ENCODE data around the gene NRCAM. TPM values are rescaled to one million over a fixed set of nuclear protein-coding genes. Genes with fewer than 3 reads are reported as not detected.

NRCAM gene
- total RNA-seq, 2 experiments from 2014 or later: 3.2 to 3.8 TPM

DNA sequence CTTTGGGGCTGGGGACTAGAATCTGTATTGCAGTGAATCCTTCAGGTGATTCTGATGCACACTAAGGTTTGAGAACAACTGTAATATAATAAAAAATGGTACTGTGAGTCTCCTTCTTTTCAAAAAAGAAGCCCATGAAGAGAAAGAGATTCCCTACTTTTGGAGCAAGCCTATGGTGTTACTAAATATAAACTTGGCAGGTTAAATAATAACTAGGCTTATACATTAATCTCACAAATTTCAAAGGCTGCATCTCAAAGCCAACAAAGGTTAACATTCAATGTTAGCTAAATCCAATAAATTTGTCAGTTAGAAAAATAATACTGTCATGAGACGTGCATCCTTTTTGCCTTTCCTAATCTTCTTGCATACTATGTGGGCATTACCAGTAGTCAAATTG is 166.4 kb downstream of the NRCAM start:
- Mint-ChIP-seq H3K9me3 (no peaks in the 10 kb centered on the region), H3K27me3 (no peaks in the 10 kb centered on the region), H3K4me1 (ENCODE audit: low read depth) (peaks cover 15% of the 10 kb centered on the region), H3K36me3 (ENCODE audit: low read depth) (no peaks in the 10 kb centered on the region), H3K4me3 (no peak overlapping the region), H3K27ac (no peak overlapping the region)
- TF ChIP-seq, protein P1, sequence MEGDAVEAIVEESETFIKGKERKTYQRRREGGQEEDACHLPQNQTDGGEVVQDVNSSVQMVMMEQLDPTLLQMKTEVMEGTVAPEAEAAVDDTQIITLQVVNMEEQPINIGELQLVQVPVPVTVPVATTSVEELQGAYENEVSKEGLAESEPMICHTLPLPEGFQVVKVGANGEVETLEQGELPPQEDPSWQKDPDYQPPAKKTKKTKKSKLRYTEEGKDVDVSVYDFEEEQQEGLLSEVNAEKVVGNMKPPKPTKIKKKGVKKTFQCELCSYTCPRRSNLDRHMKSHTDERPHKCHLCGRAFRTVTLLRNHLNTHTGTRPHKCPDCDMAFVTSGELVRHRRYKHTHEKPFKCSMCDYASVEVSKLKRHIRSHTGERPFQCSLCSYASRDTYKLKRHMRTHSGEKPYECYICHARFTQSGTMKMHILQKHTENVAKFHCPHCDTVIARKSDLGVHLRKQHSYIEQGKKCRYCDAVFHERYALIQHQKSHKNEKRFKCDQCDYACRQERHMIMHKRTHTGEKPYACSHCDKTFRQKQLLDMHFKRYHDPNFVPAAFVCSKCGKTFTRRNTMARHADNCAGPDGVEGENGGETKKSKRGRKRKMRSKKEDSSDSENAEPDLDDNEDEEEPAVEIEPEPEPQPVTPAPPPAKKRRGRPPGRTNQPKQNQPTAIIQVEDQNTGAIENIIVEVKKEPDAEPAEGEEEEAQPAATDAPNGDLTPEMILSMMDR (IDR thresholded peaks at IDR 0.05): no peak
- ChIA-PET POLR2A (no interaction called here), CTCF (no interaction called here)
- ATAC-seq: no peak
- DNase-seq: no peak
- intact Hi-C loops (cut with micrococcal nuclease): no loop called here

DNA sequence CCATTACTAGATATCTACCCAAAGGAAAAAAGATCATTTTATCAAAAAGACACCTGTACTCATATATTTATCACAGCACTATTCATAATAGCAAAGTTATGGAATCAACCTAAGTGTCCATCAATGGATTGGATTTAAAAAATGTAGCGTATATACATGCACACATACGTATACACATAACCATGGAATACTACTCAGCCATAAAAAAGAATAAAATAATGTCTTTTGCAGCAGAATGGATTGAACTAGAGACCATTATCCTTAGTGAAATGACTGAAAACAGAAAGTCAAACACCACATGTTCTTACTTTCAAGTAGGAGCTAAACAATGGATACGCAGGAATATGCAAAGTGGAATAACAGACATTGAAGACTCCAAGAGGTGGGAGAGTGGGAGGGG is 168.4 kb downstream of the NRCAM start:
- H3K36me3 Mint-ChIP-seq (ENCODE audit: low read depth): no peaks in the 10 kb centered on the region

DNA sequence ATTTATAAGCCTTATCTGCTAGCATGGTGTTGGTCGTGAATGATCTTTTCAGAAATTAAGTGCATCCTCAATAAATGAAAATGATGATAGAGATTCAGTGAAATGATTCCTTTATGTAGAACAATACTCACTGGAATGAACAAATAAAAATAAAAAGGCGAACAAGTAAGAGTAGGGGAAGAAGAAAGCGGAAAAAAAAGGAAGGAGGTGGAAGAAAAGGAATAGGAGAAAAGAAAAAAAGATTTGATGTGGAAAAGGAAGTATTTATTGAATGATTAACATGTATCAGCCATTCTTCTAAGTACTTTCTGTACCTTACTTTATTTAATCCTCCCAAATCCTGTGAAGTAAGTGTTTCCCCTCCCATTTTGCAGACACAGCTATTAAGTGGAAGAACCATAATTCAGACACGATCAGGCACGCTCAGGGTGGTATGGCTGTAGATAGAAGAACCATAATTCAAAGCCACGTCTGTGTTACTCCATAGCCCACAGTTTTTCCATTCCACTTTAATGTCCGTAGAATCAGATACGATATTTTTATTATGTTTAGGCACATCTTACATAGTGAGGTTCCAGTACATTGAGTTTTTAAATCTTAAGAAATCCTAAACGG is 169.8 kb downstream of the NRCAM start:
- Mint-ChIP-seq H3K4me3 (no peak overlapping the region), H3K4me1 (ENCODE audit: low read depth) (peaks cover 24% of the 10 kb centered on the region), H3K36me3 (ENCODE audit: low read depth) (no peaks in the 10 kb centered on the region), H3K27me3 (no peaks in the 10 kb centered on the region), H3K27ac (no peak overlapping the region), H3K9me3 (no peaks in the 10 kb centered on the region)
- ChIA-PET POLR2A (no interaction called here), CTCF (no interaction called here)
- no peak for ATAC-seq
- no peak for DNase-seq
- TF ChIP-seq, protein P1 (IDR thresholded peaks at IDR 0.05): no peak
- intact Hi-C loops (cut with micrococcal nuclease): no loop called here

More for the DNA sequence above, 168.4 kb downstream of the NRCAM start:
- CTCF ChIA-PET: no interaction called here
- no peaks in the 10 kb centered on the region for H3K27me3 Mint-ChIP-seq
- TF ChIP-seq, protein P1 (IDR thresholded peaks at IDR 0.05): no peak
- ATAC-seq (no peak), DNase-seq (no peak)
- no peak overlapping the region for H3K4me3 Mint-ChIP-seq
- peaks cover 20% of the 10 kb centered on the region for H3K4me1 Mint-ChIP-seq (ENCODE audit: low read depth)
- no peaks in the 10 kb centered on the region for H3K9me3 Mint-ChIP-seq
- intact Hi-C loops (cut with micrococcal nuclease): no loop called here
- POLR2A ChIA-PET: no interaction called here
- no peak overlapping the region for H3K27ac Mint-ChIP-seq

DNA sequence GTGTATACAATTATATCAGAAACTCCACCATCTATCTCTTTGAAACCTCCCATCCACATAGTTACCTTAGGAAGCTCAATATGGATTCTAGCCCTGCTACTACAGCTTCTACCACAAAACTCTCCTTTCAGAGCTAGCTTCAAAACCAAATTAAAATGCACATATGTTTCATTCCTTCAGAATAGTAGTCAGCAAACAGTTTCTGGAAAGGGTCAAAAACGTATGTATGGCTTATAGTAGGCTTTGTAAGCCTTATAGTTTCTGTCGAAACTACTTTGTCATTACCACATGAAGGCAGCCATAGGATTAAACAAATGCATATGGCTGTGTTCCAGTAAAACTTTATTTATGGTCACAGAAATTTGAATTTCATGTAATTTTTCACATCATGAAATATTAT is 170.5 kb downstream of the NRCAM start:
- POLR2A ChIA-PET: no interaction called here
- Mint-ChIP-seq H3K36me3 (ENCODE audit: low read depth) (no peaks in the 10 kb centered on the region), H3K27ac (no peak overlapping the region), H3K27me3 (no peaks in the 10 kb centered on the region), H3K4me1 (ENCODE audit: low read depth) (peaks cover 23% of the 10 kb centered on the region), H3K9me3 (no peaks in the 10 kb centered on the region), H3K4me3 (no peak overlapping the region)
- intact Hi-C loops (cut with micrococcal nuclease): no loop called here
- TF ChIP-seq, protein P1 (IDR thresholded peaks at IDR 0.05): no peak
- DNase-seq (no peak), ATAC-seq (no peak)
- CTCF ChIA-PET: no interaction called here

DNA sequence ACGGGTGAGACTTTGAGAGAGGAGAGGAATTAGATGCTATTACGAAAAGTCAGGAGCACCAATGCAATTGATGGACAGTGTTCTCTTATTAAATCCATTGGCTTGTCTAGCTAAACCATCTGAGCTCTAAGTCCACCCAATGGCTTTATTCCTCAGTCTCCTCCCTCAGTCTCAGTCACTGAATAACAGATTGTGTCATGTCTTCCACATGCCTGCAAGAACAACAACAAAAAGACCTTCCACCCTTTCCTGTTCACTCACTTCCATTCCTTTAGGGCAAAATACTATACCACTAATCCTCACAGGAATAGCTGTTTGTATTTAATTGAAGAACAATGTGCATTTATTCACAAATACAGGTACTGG is 171.2 kb downstream of the NRCAM start:
- ATAC-seq: no peak
- H3K27ac Mint-ChIP-seq: no peak overlapping the region
- H3K27me3 Mint-ChIP-seq: no peaks in the 10 kb centered on the region
- ChIA-PET POLR2A (no interaction called here), CTCF (interaction anchor here (1.3 kb wide), 1 partner anchor 102 kb away, joined by 3 read pairs; no protein-coding TSS in a partner anchor)
- TF ChIP-seq, protein P1 (IDR thresholded peaks at IDR 0.05): no peak
- H3K4me3 Mint-ChIP-seq: no peak overlapping the region
- no peaks in the 10 kb centered on the region for H3K36me3 Mint-ChIP-seq (ENCODE audit: low read depth)
- no peaks in the 10 kb centered on the region for H3K9me3 Mint-ChIP-seq
- intact Hi-C loops (cut with micrococcal nuclease): no loop called here
- DNase-seq: no peak
- H3K4me1 Mint-ChIP-seq (ENCODE audit: low read depth): peaks cover 22% of the 10 kb centered on the region
